G401.6 (cell line): ENCODE results near the gene KRT9.
"Not testable (repeated sequence)": the region's sequence is repeated elsewhere in the genome, so short reads cannot be mapped to it uniquely, and the experiment has no call there.

Experiments
- FAIRE-seq: peaks from 2 replicates; lab custom pipeline; 2012; peaks lifted over from hg19 to GRCh38; lab: Jason Lieb, UNC

Gene KRT9

GRCh38 chr17:41578971-41579370 lies 7.1 kb upstream of the KRT9 start:
- no peak for FAIRE-seq

GRCh38 chr17:41578538-41578937 lies 6.7 kb upstream of the KRT9 start:
- no peak for FAIRE-seq

- FAIRE-seq: not testable (repeated sequence)
Observed at GRCh38 chr17:41576740-41577139, 4.9 kb upstream of the KRT9 start.

GRCh38 chr17:41575336-41575735 lies 3.5 kb upstream of the KRT9 start:
- FAIRE-seq: no peak

- no peak for FAIRE-seq
Observed at GRCh38 chr17:41567317-41567716, 4.5 kb downstream of the KRT9 start.

- FAIRE-seq: no peak
Observed at GRCh38 chr17:41565338-41565737, 6.5 kb downstream of the KRT9 start.

GRCh38 chr17:41563607-41564170 lies 8.2 kb downstream of the KRT9 start:
- no peak for FAIRE-seq

- no peak for FAIRE-seq
Observed at GRCh38 chr17:41561554-41561953, 10.3 kb downstream of the KRT9 start.

GRCh38 chr17:41559548-41559947 lies 12.3 kb downstream of the KRT9 start:
- no peak for FAIRE-seq

GRCh38 chr17:41556931-41557330 lies 14.9 kb downstream of the KRT9 start:
- no peak for FAIRE-seq

GRCh38 chr17:41556306-41556705 lies 15.6 kb downstream of the KRT9 start:
- FAIRE-seq: no peak

- FAIRE-seq: no peak
Observed at GRCh38 chr17:41555105-41555887, 16.6 kb downstream of the KRT9 start.

- no peak for FAIRE-seq
Observed at GRCh38 chr17:41553987-41554680, 17.7 kb downstream of the KRT9 start.

GRCh38 chr17:41553176-41553575 lies 18.7 kb downstream of the KRT9 start:
- FAIRE-seq: no peak

GRCh38 chr17:41552455-41552854 lies 19.4 kb downstream of the KRT9 start:
- no peak for FAIRE-seq

- FAIRE-seq: no peak
Observed at GRCh38 chr17:41551365-41551764, 20.5 kb downstream of the KRT9 start.

GRCh38 chr17:41549596-41550039 lies 22.2 kb downstream of the KRT9 start:
- FAIRE-seq: no peak

GRCh38 chr17:41548844-41549595 lies 22.8 kb downstream of the KRT9 start:
- peak; percentile 76 for FAIRE-seq

- FAIRE-seq: no peak
Observed at GRCh38 chr17:41547921-41548843, 23.7 kb downstream of the KRT9 start.

- FAIRE-seq: no peak
Observed at GRCh38 chr17:41547378-41547841, 24.4 kb downstream of the KRT9 start.

GRCh38 chr17:41546819-41547218 lies 25.0 kb downstream of the KRT9 start:
- no peak for FAIRE-seq
